Measurements from ENCODE around the gene TM4SF4. TPM values are rescaled to one million over a fixed set of nuclear protein-coding genes. Genes with fewer than 3 reads are reported as not detected.
"Not testable (repeated sequence)": the region's sequence is repeated elsewhere in the genome, so short reads cannot be mapped to it uniquely, and the experiment has no call there.

The TM4SF4 gene
- 1 to 10 TPM; 1.1 to 3.5 (median 2.3) TPM for polyA plus RNA-seq (ENCODE audit: insufficient read length in 4 of 4)

GRCh38 chr3:149474250-149474817 lies at the start of gene TM4SF4:
Gene TM4SF4, plus strand, starts transcription at chr3:149474697. Its CDS starts 181 bp downstream, at chr3:149474878.
- no peak for DNase-seq (ENCODE audit: low read depth in 4 of 4, low spot score in 3 of 4)

DNA sequence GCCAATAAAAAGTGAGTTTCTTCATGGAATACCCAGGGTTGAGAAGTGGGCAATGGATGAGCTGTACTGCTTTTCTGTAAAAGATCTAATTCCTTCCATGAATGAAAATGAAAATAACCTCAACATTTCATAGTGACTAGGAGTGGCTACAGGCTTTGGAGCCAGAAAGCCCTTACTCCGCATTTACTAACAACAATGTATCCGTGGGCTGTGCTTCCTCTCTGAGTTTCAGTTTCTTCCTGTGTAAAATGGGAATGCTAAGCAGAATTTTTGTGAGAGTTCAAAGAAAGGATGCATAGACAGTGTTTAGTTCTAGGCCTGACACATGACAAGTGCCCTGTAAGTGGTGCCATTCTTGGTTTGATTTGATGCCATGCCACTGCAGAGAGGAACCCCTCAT lies 49.6 kb upstream of the TM4SF4 start:
- DNase-seq (ENCODE audit: low read depth in 4 of 4, low spot score in 3 of 4): no peak

GRCh38 chr3:149426325-149426724 lies 48.2 kb upstream of the TM4SF4 start:
- DNase-seq (ENCODE audit: low read depth in 4 of 4, low spot score in 3 of 4): no peak

- no peak for DNase-seq (ENCODE audit: low read depth in 4 of 4, low spot score in 3 of 4)
Observed at GRCh38 chr3:149428087-149428486, 46.4 kb upstream of the TM4SF4 start.

GRCh38 chr3:149430216-149430615 lies 44.3 kb upstream of the TM4SF4 start:
- DNase-seq (ENCODE audit: low read depth in 4 of 4, low spot score in 3 of 4): no peak

GRCh38 chr3:149432149-149432548 lies 42.3 kb upstream of the TM4SF4 start:
- DNase-seq (ENCODE audit: low read depth in 4 of 4, low spot score in 3 of 4): no peak

GRCh38 chr3:149435996-149436885 lies 38.3 kb upstream of the TM4SF4 start:
- no peak for DNase-seq (ENCODE audit: low read depth in 4 of 4, low spot score in 3 of 4)

DNA sequence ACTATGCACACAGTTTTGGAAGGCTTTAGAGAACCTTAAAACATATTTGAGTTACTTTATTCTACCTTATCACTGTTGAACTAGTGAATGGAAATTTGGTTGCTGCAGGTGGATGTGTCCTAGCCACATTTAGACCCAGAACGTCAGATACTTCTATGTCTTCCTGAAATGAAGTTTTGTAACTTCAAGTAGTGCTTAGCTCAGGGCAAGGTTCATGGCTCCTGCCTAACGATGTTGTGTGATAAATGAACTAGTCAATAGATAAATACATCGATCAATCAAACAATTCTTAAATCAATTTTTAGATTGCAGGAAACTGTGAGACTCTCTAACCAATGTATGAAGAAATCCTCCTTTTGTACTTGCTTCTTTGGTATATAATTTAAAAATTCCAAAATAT lies 37.2 kb upstream of the TM4SF4 start:
- DNase-seq (ENCODE audit: low read depth in 4 of 4, low spot score in 3 of 4): no peak

GRCh38 chr3:149437710-149438109 lies 36.8 kb upstream of the TM4SF4 start:
- DNase-seq (ENCODE audit: low read depth in 4 of 4, low spot score in 3 of 4): no peak

GRCh38 chr3:149438981-149439380 lies 35.5 kb upstream of the TM4SF4 start:
- DNase-seq (ENCODE audit: low read depth in 4 of 4, low spot score in 3 of 4): no peak

GRCh38 chr3:149441642-149442041 lies 32.9 kb upstream of the TM4SF4 start:
- no peak for DNase-seq (ENCODE audit: low read depth in 4 of 4, low spot score in 3 of 4)

GRCh38 chr3:149442043-149442442 lies 32.5 kb upstream of the TM4SF4 start:
- no peak for DNase-seq (ENCODE audit: low read depth in 4 of 4, low spot score in 3 of 4)

DNA sequence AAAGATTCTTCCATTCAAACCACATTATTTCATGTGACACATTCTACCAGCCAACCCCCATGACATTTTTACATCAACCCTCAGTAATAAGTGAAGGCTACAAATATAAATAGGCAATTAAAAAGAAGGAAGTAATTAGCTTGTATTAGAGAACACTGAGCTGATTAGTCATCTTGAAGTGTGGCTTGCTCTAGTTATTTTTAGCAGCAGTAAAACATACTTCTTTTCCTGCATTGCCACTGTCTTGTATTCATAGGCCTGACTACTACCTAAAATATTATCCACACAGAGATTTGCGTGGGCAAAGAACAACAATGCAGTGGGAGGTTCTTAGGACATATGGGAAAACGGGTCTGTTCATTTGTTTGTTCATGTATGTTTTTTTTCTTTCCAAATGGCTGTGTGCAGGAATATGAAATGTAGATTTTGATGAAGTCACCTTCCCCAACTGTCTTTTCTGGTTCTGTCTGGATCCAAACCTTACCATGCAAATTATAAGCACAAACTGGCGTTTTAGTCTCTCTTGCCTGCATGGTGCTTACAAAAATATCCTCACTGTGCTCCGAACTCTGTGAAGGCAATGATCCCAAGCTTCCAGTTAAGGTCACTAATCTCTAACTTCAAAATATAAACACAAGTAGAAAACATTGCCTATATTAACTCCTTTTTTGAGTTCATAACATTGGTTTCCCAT lies 31.5 kb upstream of the TM4SF4 start:
- no peak for DNase-seq (ENCODE audit: low read depth in 4 of 4, low spot score in 3 of 4)

DNA sequence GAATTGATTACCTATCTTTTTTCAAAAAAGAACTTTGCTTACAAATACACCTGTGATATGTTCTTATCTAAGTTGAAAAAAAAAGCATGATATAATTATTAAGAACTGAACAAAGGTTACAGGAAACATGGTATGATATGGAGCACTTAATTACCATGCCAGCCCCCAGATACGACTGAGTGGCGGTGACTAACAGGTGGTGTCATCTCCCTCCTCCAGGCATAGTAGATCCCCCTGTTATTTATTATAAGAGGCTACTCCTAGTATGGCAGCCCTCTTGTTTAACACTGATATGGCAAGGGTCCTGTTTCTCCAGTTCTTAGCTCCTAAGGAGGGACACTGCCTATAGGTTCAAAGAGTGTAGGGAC lies 31.0 kb upstream of the TM4SF4 start:
- DNase-seq (ENCODE audit: low read depth in 4 of 4, low spot score in 3 of 4): no peak

DNA sequence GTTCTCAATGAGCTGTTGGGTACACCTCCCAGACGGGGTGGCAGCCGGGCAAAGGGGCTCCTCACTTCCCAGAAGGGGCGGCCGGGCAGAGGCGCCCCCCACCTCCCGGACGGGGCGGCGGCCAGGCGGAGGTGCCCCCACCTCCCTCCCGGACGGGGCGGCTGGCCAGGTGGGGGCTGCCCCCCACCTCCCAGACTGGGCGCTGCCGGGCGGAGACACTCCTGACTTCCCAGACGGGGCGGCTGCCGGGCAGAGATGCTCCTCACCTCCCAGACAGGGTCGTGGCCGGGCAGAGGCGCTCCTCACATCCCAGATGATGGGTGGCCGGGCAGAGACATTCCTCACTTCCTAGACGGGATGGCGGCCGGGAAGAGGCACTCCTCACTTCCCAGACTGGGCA lies 29.6 kb upstream of the TM4SF4 start:
- not testable (repeated sequence) for DNase-seq (ENCODE audit: low read depth in 4 of 4, low spot score in 3 of 4)

GRCh38 chr3:149448331-149448831 lies 26.1 kb upstream of the TM4SF4 start:
- no peak for DNase-seq (ENCODE audit: low read depth in 4 of 4, low spot score in 3 of 4)

- peak in 1 of 4 donors; percentile 18 for DNase-seq (ENCODE audit: low read depth in 4 of 4, low spot score in 3 of 4)
Observed at GRCh38 chr3:149449182-149449581, 25.3 kb upstream of the TM4SF4 start.

DNA sequence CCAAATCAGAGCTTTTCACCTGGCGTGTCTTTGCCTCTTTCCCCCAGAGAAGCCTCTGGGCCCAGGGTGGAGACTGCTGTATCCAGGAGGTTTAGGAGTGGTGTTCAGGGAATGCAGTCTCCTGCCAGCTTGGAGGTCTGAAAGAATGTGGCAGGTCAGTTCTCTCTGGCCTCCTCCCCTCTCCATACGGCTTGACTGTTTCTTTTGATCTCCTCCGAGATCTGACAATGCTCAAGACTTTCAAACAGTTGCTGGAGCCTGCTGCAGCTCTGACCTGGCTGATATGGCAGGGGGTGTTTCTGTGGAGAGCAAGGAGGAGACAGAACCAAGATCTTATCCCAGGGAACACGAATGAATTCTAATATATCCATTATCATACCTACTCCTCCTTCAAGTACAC lies 24.7 kb upstream of the TM4SF4 start:
- DNase-seq (ENCODE audit: low read depth in 4 of 4, low spot score in 3 of 4): no peak

- no peak for DNase-seq (ENCODE audit: low read depth in 4 of 4, low spot score in 3 of 4)
Observed at GRCh38 chr3:149450281-149450680, 24.2 kb upstream of the TM4SF4 start.

GRCh38 chr3:149452036-149452435 lies 22.5 kb upstream of the TM4SF4 start:
- no peak for DNase-seq (ENCODE audit: low read depth in 4 of 4, low spot score in 3 of 4)

DNA sequence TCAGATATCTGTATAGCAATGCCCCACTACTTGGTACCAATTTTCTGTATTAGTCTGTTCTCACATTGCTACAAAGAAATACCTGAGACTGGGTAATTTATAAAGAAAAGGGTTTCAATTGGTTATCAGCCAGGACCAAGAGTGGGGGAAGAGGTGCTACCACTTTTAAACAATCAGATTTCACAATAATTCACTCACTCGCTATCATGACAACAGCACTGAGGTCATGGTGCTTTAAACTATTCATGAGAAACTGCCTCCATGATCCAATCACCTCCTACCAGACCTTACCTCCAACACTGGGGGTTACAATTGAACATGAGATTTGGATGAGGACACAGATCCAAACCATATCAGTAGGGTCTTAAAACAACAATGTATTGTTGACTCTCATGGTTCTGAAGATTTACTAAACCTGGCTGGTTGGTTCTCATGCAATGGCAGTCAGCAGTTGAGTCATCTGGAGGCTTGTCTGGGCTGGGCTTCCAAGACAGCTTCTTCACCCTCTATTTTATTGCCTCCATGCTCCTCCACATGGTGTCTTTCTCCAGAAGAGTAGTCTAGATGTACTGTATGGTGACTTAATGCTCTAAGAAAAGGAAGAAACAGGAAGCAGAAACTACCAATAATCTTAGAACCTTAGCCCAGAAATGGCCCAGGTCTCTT lies 21.2 kb upstream of the TM4SF4 start:
- DNase-seq (ENCODE audit: low read depth in 4 of 4, low spot score in 3 of 4): no peak
